Gastrocnemius medialis (tissue), 4 donors: Measurements from ENCODE around the gene ATP9B. TPM values are rescaled to one million over a fixed set of nuclear protein-coding genes. Genes with fewer than 3 reads are reported as not detected.

ENCODE experiments used
- ATAC-seq, 2 donors: fragments of 150-250 bp; one replicate each; pipeline ENCODE4 v1.9.1; 2016
- DNase-seq, 2 donors: peaks; one replicate each; pipeline ENCODE4 v3.0.0-alpha.2; 2019
- H3K27ac ChIP-seq, 4 donors: fragments of 200-600 bp; sonication (generic); 1 replicate in 1 of 4; 2 replicates in 3 of 4; pipeline ENCODE4 v1.5.1; 2016 to 2018; ENCODE audit warnings: mild to moderate bottlenecking in 2 of 4, moderate library complexity in 1 of 4
- H3K27me3 ChIP-seq, 3 donors: fragments of 200-600 bp; sonication (generic) in 2 of 3; 1 replicate in 1 of 3; 2 replicates in 2 of 3; pipeline versions ENCODE4 v1.5.1 to v1.6.0; 2016 to 2019; ENCODE audit warnings: mild to moderate bottlenecking in 1 of 3, moderate library complexity in 1 of 3
- H3K36me3 ChIP-seq, 2 donors: fragments of 200-600 bp; sonication (generic) in 1 of 2; one replicate each; pipeline ENCODE4 v1.5.1; 2017 to 2018
- H3K4me1 ChIP-seq, 2 donors: fragments of 200-600 bp; sonication (generic) in 1 of 2; one replicate each; pipeline ENCODE4 v1.5.1; 2016 to 2017; ENCODE audit warnings: mild to moderate bottlenecking in 2 of 2
- H3K4me3 ChIP-seq, 4 donors: fragments of 200-600 bp; sonication (generic) in 3 of 4; 1 replicate in 1 of 4; 2 replicates in 3 of 4; pipeline ENCODE4 v1.5.1; 2016 to 2019; ENCODE audit warnings: mild to moderate bottlenecking in 2 of 4
- H3K9me3 ChIP-seq, 3 donors: fragments of 200-600 bp; sonication (generic) in 2 of 3; 1 replicate in 1 of 3; 2 replicates in 2 of 3; pipeline ENCODE4 v1.5.1; 2016 to 2019
- POLR2A ChIP-seq, 2 donors: fragments of 450-650 bp; IDR thresholded peaks; one replicate each; pipeline ENCODE4 v1.6.1; 2017; ENCODE audit warnings: antibody characterized with exemption in 2 of 2, mild to moderate bottlenecking in 2 of 2, moderate library complexity in 2 of 2
- in situ Hi-C, 4 donors: fragments of 200-750 bp; cut with MboI; loops; one replicate each; pipeline versions ENCODE4 v1.15.0 to v1.8.0; 2017; ENCODE audit warnings: low sequenced_read_pairs in 4 of 4
- intact Hi-C: fragments of 100-400 bp; cut with DNase I; formaldehyde crosslinking; loops from one replicate; pipeline ENCODE4 v1.15.1; 2023; ENCODE audit warnings: low total_unique reads
- total RNA-seq, 4 donors: library from RNA; depleted of rRNA; stranded (reverse); fragments of >200 nt; gene quantifications; one replicate each; pipeline versions ENCODE4 v1.1.0 to v1.2.3, GENCODE V29; 2016
- TF ChIP-seq, protein P1 (sequence below), 5 experiments: fragments of 450-650 bp in 3 of 5; fragments of 200-600 bp in 2 of 5; sonication (generic) in 2 of 5; IDR thresholded peaks in 4 of 5; conservative IDR thresholded peaks in 1 of 5; 1 replicate in 4 of 5; 2 replicates in 1 of 5; pipeline ENCODE4 v1.5.1; 2016 to 2019; ENCODE audit warnings: antibody characterized with exemption in 5 of 5, mild to moderate bottlenecking in 3 of 5, moderate library complexity in 3 of 5

ATP9B gene
- total RNA-seq, 4 donors from 2014 or later = 9.9 to 33.6 (median 18.6) TPM

DNA sequence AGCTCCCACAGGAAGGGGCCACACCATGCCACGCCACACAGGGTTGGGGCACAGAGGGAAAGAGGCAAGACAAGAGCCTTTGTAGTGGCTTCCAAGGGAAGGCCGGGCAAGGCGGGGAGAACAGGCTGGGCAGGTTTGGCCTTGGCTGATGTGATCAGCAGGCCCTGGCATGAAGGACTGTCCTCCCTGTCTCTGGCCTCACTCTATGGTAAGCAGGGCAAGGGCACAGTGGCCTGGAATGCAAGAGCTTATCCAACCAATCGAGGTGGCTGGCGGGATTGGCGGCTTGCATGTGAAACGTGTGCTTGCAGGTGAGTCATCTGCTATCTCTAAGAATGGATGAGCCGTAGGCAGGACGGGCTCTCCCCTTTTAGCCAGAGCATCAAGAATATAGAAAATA, 6.4 kb upstream of the ATP9B start:
- Histone ChIP-seq H3K4me3 (no peak overlapping the region), H3K9me3 (no peaks in the 10 kb centered on the region), H3K27me3 (no peaks in the 10 kb centered on the region), H3K36me3 (no peaks in the 10 kb centered on the region), H3K27ac (no peak overlapping the region), H3K4me1 (no peaks in the 10 kb centered on the region)
- DNase-seq (no peak), ATAC-seq (no peak)
- in situ Hi-C loops = no loop called here
- intact Hi-C loops = loop anchor here (10.0 kb wide), 1 partner anchor 78 kb away; no protein-coding TSS in a partner anchor
- no peak for TF ChIP-seq POLR2A (IDR thresholded peaks at IDR 0.05)
- TF ChIP-seq, protein P1, sequence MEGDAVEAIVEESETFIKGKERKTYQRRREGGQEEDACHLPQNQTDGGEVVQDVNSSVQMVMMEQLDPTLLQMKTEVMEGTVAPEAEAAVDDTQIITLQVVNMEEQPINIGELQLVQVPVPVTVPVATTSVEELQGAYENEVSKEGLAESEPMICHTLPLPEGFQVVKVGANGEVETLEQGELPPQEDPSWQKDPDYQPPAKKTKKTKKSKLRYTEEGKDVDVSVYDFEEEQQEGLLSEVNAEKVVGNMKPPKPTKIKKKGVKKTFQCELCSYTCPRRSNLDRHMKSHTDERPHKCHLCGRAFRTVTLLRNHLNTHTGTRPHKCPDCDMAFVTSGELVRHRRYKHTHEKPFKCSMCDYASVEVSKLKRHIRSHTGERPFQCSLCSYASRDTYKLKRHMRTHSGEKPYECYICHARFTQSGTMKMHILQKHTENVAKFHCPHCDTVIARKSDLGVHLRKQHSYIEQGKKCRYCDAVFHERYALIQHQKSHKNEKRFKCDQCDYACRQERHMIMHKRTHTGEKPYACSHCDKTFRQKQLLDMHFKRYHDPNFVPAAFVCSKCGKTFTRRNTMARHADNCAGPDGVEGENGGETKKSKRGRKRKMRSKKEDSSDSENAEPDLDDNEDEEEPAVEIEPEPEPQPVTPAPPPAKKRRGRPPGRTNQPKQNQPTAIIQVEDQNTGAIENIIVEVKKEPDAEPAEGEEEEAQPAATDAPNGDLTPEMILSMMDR (IDR thresholded peaks at IDR 0.05 in 4 of 5, conservative IDR thresholded peaks at IDR 0.05 in 1 of 5) = no peak

DNA sequence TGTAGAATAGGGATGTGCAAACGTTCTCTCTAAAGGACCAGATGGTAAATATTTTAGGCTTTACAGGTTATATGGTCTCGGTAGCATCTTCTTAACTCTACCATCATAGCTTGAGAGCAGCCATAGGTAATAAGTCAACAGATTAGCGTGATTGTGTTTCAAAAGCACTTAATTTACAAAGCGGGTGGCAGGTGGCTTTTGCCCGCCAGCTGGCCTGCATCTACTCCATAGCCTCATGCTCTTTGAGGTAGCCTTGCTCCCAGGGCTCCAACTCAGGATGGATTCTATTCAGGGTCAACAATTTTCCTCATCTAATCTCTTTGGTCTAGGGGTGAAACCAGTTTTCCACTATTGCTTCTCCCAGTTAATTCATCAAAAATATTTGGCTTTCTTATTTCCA, 5.0 kb upstream of the ATP9B start:
- in situ Hi-C loops = no loop called here
- no peaks in the 10 kb centered on the region for H3K36me3 ChIP-seq
- H3K9me3 ChIP-seq = no peaks in the 10 kb centered on the region
- no peaks in the 10 kb centered on the region for H3K4me1 ChIP-seq
- ATAC-seq = no peak
- TF ChIP-seq, protein P1 (IDR thresholded peaks at IDR 0.05 in 4 of 5, conservative IDR thresholded peaks at IDR 0.05 in 1 of 5) = no peak
- no peak for TF ChIP-seq POLR2A (IDR thresholded peaks at IDR 0.05)
- no peak for DNase-seq
- H3K27me3 ChIP-seq = no peaks in the 10 kb centered on the region
- H3K27ac ChIP-seq = no peak overlapping the region
- intact Hi-C loops = loop anchor here (10.0 kb wide), 1 partner anchor 79 kb away; no protein-coding TSS in a partner anchor
- H3K4me3 ChIP-seq = no peak overlapping the region

DNA sequence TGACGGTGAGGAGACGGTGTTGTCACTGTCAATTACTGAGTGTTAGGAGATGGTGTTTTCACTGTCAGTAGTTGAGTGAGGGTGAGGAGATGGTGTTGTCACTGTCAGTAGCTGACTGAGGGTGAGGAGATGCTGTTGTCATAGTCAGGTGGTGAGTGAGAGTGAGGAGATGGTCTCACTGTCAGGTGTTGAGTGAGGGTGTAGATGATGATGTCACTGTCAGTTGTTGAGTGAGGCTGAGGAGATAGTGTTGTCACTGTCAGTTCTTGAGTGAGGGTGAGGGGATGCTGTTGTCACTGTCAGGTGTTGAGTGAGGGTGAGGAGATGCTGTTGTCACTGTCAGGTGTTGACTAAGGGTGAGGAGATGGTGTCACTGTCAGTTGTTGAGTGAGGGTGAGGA, 3.4 kb upstream of the ATP9B start:
- TF ChIP-seq POLR2A (IDR thresholded peaks at IDR 0.05) = no peak
- TF ChIP-seq, protein P1 (IDR thresholded peaks at IDR 0.05 in 4 of 5, conservative IDR thresholded peaks at IDR 0.05 in 1 of 5) = no peak
- Histone ChIP-seq H3K4me1 (peaks cover 10% of the 10 kb centered on the region in 2 donors), H3K27me3 (no peaks in the 10 kb centered on the region), H3K4me3 (no peak overlapping the region), H3K36me3 (no peaks in the 10 kb centered on the region), H3K27ac (no peak overlapping the region), H3K9me3 (no peaks in the 10 kb centered on the region)
- DNase-seq (no peak), ATAC-seq (no peak)
- in situ Hi-C loops (no loop called here), intact Hi-C loops (loop anchor here (10.0 kb wide), 1 partner anchor 81 kb away; no protein-coding TSS in a partner anchor)

DNA sequence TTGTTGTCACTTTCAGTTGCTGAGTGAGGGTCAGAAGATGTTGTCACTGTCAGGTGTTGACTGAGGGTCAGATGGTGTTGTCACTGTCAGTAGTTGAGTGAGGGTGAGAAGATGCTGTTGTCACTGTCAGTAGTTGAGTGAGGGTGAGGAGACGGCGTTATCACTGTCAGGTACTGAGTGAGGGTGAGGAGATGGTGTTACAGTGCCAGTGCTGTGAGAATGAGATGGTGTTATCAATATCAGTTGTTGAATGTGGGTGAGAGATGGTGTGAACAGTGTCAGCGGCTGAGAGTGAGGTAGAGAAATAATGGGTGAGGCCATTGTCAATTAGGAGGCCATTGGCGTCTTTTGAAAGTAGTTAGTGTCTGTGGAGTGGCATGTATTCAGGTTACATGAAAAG, 1.6 kb upstream of the ATP9B start:
- Histone ChIP-seq H3K27me3 (no peaks in the 10 kb centered on the region), H3K9me3 (no peaks in the 10 kb centered on the region), H3K4me3 (no peak overlapping the region), H3K36me3 (no peaks in the 10 kb centered on the region), H3K27ac (peak overlapping the region in 1 of 4 donors; percentile 88), H3K4me1 (peaks cover 20% of the 10 kb centered on the region in 2 donors)
- TF ChIP-seq POLR2A (IDR thresholded peaks at IDR 0.05) = no peak
- TF ChIP-seq, protein P1 (IDR thresholded peaks at IDR 0.05 in 4 of 5, conservative IDR thresholded peaks at IDR 0.05 in 1 of 5) = no peak
- no peak for DNase-seq
- in situ Hi-C loops (no loop called here), intact Hi-C loops (loop anchor here (1.0 to 10.0 kb wide), 3 partner anchors 34 to 327 kb away; partner anchors contain the start of gene NFATC1)
- ATAC-seq = no peak
